ENCODE results near the gene SEC22A. TPM values are rescaled to one million over a fixed set of nuclear protein-coding genes. Genes with fewer than 3 reads are reported as not detected.

The SEC22A gene
- total and polyA plus RNA-seq, 2 of the 8 experiments (the other 6 are each of a cell fraction or from before 2014, with no cell fraction given) = 10.6 to 17.1 TPM

- Histone ChIP-seq H3K23ac (ENCODE audit: insufficient read length) (no peak overlapping the region), H3K27me3 (replicated peaks in 1 of 4; ENCODE audit: control insufficient read depth in 3 of 4, extremely low read depth in 1 of 4, insufficient read depth in 3 of 4, low read length in 3 of 4) (no peaks in the 10 kb centered on the region), H3K9me3 (ENCODE audit: insufficient read depth in 2 of 2, low read depth in 1 of 2, low read length in 1 of 2) (no peaks in the 10 kb centered on the region), H2BK15ac (ENCODE audit: low read length) (no peak overlapping the region), H3K27ac (ENCODE audit: low read depth, low read length) (no peak overlapping the region), H3K4me1 (replicated peaks in 1 of 4; ENCODE audit: control insufficient read depth in 3 of 4, insufficient read depth in 4 of 4, low read length in 3 of 4) (peaks cover 0 to 10% (median 6%) of the 10 kb centered on the region in 4 experiments; a peak in 4 of 7 replicates), H3K4me2 (ENCODE audit: insufficient read depth in 1 of 2, low read depth in 2 of 2, low read length in 2 of 2) (no peak overlapping the region), H2BK120ac (replicated peaks; ENCODE audit: low read depth, low read length) (no peak overlapping the region), H2BK5ac (ENCODE audit: low read depth, low read length) (no peak overlapping the region), H3K23me2 (ENCODE audit: low read depth, low read length) (no peaks in the 10 kb centered on the region), H2BK12ac (ENCODE audit: low read depth, low read length) (no peak overlapping the region), H2AFZ (ENCODE audit: low read length) (no peak overlapping the region), H3K4ac (replicated peaks; ENCODE audit: insufficient read length, low read depth, low read length) (no peak overlapping the region), H4K5ac (ENCODE audit: insufficient read length, low read depth, low read length) (no peak overlapping the region), H3K79me2 (ENCODE audit: control insufficient read depth in 1 of 2, insufficient read depth in 2 of 2, low read length in 2 of 2) (no peaks in the 10 kb centered on the region), H3K18ac (ENCODE audit: extremely low read depth, low read length) (no peak overlapping the region), H3K14ac (ENCODE audit: insufficient read length) (no peak overlapping the region), H4K8ac (ENCODE audit: extremely low read depth, insufficient read depth, low read length) (no peak overlapping the region), H3K79me1 (ENCODE audit: low read depth, low read length) (no peaks in the 10 kb centered on the region), H3K56ac (replicated peaks; ENCODE audit: insufficient read length, low read depth, low read length) (no peak overlapping the region), H3K4me3 (ENCODE audit: extremely low read depth in 1 of 4, insufficient read depth in 2 of 4, low read depth in 3 of 4, low read length in 4 of 4) (no peak overlapping the region), H3K36me3 (ENCODE audit: control insufficient read depth in 2 of 4, insufficient read depth in 4 of 4, low read length in 3 of 4) (no peaks in the 10 kb centered on the region; a peak in 1 of 8 replicates), H2BK20ac (ENCODE audit: low read length) (no peak overlapping the region), H4K20me1 (replicated peaks in 1 of 2; ENCODE audit: control insufficient read depth in 1 of 2, insufficient read depth in 2 of 2, low read length in 2 of 2) (no peaks in the 10 kb centered on the region), H4K91ac (replicated peaks; ENCODE audit: insufficient read length, low read length) (no peak overlapping the region), H2AK5ac (ENCODE audit: low read depth, low read length) (no peak overlapping the region), H3K9ac (replicated peaks in 1 of 4; ENCODE audit: extremely low read depth in 1 of 4, low read depth in 3 of 4, low read length in 3 of 4) (no peak overlapping the region)
- ChIA-PET POLR2A (ENCODE audit: partially characterized antibody) (no interaction called here), CTCF (ENCODE audit: partially characterized antibody) (interaction anchor here (0.6 to 1.3 kb wide), 4 partner anchors 10 to 351 kb away, joined by 3 read pairs; no protein-coding TSS in a partner anchor)
- FAIRE-seq (no peak), DNase-seq (ENCODE audit: low read depth in 1 of 2, low spot score in 2 of 2) (no peak)
- WGBS, 2 experiments (ENCODE audit: extremely low coverage in 1 of 2, insufficient coverage in 1 of 2, insufficient read length in 1 of 2, insufficient replicate concordance in 2 of 2, low coverage in 1 of 2, low lambda C conversion rate in 2 of 2, missing lambda C conversion rate in 1 of 2) = 89% methylated on average over 10 of the region's 10 CpGs; no CpG with 5 or more reads in 1 of the 2 experiments
- no peak for TF ChIP-seq GTF2F1 (IDR thresholded peaks at IDR 0.05; ENCODE audit: borderline replicate concordance, low read depth, low read length)
These were observed 74.7 kb downstream of the SEC22A start for GRCh38 chr3:123276346-123277006.
